ENCODE measurements around the gene CD248. TPM values are rescaled to one million over a fixed set of nuclear protein-coding genes. Genes with fewer than 3 reads are reported as not detected.

The CD248 gene
- total RNA-seq, 1 donor from 2014 or later, result 58.8 TPM

DNA sequence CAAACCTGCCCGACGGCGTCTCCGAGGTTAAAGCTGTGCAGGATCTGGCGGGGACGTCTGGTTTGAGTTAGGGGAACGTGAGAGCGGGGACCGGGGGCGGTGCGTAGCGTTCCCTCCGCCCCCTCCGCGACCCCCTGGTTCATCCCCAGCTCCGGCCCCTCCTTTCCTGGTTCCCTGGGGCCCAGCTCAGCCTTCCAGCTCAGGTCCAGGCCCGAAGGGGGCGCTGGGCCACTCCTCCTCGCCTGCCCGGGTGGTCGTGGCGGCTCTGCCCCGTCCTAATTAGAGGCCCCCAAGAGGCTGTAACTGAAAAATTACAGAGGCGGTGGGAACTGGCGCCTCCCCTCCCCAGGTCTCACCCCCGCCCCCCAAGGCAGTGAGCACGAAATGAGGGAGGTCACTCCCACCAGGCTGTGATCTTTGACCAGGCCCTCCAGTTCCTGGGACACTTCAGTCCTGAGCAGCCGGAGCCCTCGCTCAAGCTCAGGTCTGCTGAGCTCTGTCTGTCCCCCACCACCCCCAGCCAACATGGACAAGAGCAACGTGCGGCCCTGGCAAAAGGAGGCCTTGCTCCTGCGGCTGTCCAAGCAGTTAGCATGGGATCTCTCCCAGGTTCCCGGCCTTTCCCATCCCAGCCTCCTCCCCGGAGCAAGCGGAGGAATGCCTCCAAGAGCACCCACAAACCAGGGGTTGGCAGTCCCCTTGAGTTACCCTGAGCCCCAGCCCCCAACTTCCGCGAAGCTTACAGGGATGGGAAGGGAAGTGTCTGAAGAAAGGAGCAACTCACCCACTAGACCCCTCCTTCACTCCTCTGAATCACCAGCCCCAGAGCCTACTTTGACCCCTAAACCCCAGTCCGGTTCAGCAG is 3.3 kb downstream of the CD248 start:
- H3K27me3 ChIP-seq (ENCODE audit: insufficient read depth, low read length), result no peaks in the 10 kb centered on the region
- Mint-ChIP-seq H3K36me3 (ENCODE audit: low read depth, unreplicated experiment) (peaks cover under 1% of the 10 kb centered on the region), H3K27me3 (ENCODE audit: low read depth, unreplicated experiment) (peaks cover 4% of the 10 kb centered on the region), H3K27ac (ENCODE audit: unreplicated experiment) (peak overlapping the region; percentile 86), H3K9me3 (ENCODE audit: unreplicated experiment) (peaks cover 1% of the 10 kb centered on the region), H3K4me1 (ENCODE audit: low read depth, unreplicated experiment) (peaks cover 27% of the 10 kb centered on the region), H3K4me3 (ENCODE audit: unreplicated experiment) (peak overlapping the region; percentile 74)
- peak overlapping the region; percentile 48 for H3K4me3 ChIP-seq (ENCODE audit: insufficient read depth, low read depth, low read length)
- H3K79me2 ChIP-seq (ENCODE audit: insufficient read depth, low read length), result peaks cover 32% of the 10 kb centered on the region
- H3K4me1 ChIP-seq (ENCODE audit: insufficient read depth, low read length), result peaks cover 50% of the 10 kb centered on the region
- no peaks in the 10 kb centered on the region for H3K36me3 ChIP-seq (ENCODE audit: insufficient read depth, low read length)
- H3K4me2 ChIP-seq (ENCODE audit: low read length), result peak overlapping the region; percentile 81
- peaks cover 15% of the 10 kb centered on the region for H4K20me1 ChIP-seq (ENCODE audit: insufficient read depth, low read length)
- FAIRE-seq (no peak), DNase-seq (ENCODE audit: low read depth) (no peak)
- H3K9me3 ChIP-seq (ENCODE audit: insufficient read depth, low read depth, low read length), result no peaks in the 10 kb centered on the region
- TF ChIP-seq EZH2 (IDR thresholded peaks at IDR 0.05; ENCODE audit: insufficient read depth, low read length), result no peak
- TF ChIP-seq, protein P1, sequence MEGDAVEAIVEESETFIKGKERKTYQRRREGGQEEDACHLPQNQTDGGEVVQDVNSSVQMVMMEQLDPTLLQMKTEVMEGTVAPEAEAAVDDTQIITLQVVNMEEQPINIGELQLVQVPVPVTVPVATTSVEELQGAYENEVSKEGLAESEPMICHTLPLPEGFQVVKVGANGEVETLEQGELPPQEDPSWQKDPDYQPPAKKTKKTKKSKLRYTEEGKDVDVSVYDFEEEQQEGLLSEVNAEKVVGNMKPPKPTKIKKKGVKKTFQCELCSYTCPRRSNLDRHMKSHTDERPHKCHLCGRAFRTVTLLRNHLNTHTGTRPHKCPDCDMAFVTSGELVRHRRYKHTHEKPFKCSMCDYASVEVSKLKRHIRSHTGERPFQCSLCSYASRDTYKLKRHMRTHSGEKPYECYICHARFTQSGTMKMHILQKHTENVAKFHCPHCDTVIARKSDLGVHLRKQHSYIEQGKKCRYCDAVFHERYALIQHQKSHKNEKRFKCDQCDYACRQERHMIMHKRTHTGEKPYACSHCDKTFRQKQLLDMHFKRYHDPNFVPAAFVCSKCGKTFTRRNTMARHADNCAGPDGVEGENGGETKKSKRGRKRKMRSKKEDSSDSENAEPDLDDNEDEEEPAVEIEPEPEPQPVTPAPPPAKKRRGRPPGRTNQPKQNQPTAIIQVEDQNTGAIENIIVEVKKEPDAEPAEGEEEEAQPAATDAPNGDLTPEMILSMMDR (IDR thresholded peaks at IDR 0.05; ENCODE audit: insufficient read depth, low read depth, low read length), result no peak
- H3K9ac ChIP-seq (ENCODE audit: low read length), result peak overlapping the region; percentile 80
- H3K27ac ChIP-seq (ENCODE audit: low read depth, low read length), result peak overlapping the region; percentile 90
- H2AFZ ChIP-seq (ENCODE audit: low read depth, low read length), result peak overlapping the region; percentile 75

DNA sequence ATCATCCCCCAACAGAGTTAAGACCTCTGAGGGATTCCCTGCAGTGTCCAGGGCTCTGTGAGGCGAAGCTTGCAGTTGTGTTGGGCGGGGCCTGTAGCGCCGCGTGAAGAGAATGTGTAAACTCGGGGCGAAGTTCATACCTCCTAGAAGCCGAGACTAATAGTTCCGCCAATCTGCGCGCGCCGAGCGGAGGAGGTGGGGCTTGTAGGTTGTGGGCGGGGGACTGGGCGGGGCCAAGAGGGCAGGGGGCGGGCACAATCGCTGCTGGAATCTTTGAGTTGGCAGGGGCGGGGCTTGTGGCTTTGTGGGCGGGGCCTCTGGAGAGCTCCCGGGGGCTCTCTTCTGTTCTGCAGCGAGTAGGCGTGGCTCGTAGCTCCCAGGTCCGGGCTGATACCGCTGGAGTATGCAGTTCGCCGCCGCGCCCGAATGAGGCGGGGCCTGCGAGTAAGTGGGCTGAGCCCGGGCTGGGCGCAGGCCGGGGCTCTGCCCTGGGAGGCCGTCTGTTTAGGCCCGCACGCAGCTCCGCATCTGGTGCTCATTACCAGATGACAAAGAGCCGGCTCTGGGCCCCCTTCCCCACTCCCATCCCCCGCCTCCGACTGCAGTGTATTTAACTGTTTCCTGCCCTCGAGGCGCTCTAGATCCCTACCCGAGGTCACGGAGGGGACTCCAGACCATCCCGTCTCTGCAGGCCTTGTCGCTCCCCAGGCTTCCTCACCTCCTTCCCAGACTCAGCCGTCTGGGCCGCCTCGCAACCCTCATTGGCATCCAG is 4.1 kb downstream of the CD248 start:
- peak overlapping the region; percentile 90 for H3K27ac ChIP-seq (ENCODE audit: low read depth, low read length)
- H3K36me3 Mint-ChIP-seq (ENCODE audit: low read depth, unreplicated experiment), result no peaks in the 10 kb centered on the region
- peak overlapping the region; percentile 80 for H3K9ac ChIP-seq (ENCODE audit: low read length)

More for the DNA sequence above, 4.1 kb downstream of the CD248 start:
- FAIRE-seq (peak; percentile 20), DNase-seq (ENCODE audit: low read depth) (peak; percentile 94)
- TF ChIP-seq, protein P1 (IDR thresholded peaks at IDR 0.05; ENCODE audit: insufficient read depth, low read depth, low read length), result no peak
- no peak for TF ChIP-seq EZH2 (IDR thresholded peaks at IDR 0.05; ENCODE audit: insufficient read depth, low read length)
- peak overlapping the region; percentile 91 for H3K4me3 Mint-ChIP-seq (ENCODE audit: unreplicated experiment)
- no peaks in the 10 kb centered on the region for H3K9me3 Mint-ChIP-seq (ENCODE audit: unreplicated experiment)
- peaks cover 21% of the 10 kb centered on the region for H3K4me1 Mint-ChIP-seq (ENCODE audit: low read depth, unreplicated experiment)
- Histone ChIP-seq H3K4me2 (ENCODE audit: low read length) (peak overlapping the region; percentile 92), H3K4me3 (ENCODE audit: insufficient read depth, low read depth, low read length) (peak overlapping the region; percentile 65), H3K79me2 (ENCODE audit: insufficient read depth, low read length) (peaks cover 32% of the 10 kb centered on the region), H3K36me3 (ENCODE audit: insufficient read depth, low read length) (no peaks in the 10 kb centered on the region), H4K20me1 (ENCODE audit: insufficient read depth, low read length) (peaks cover 15% of the 10 kb centered on the region), H3K9me3 (ENCODE audit: insufficient read depth, low read depth, low read length) (no peaks in the 10 kb centered on the region), H3K27me3 (ENCODE audit: insufficient read depth, low read length) (no peaks in the 10 kb centered on the region), H3K4me1 (ENCODE audit: insufficient read depth, low read length) (peaks cover 42% of the 10 kb centered on the region), H2AFZ (ENCODE audit: low read depth, low read length) (peak overlapping the region; percentile 93)
- H3K27me3 Mint-ChIP-seq (ENCODE audit: low read depth, unreplicated experiment), result peaks cover 6% of the 10 kb centered on the region
- peak overlapping the region; percentile 95 for H3K27ac Mint-ChIP-seq (ENCODE audit: unreplicated experiment)

Measured in astrocyte (in vitro differentiated cells and primary cell).